Skeletal muscle satellite cell (primary cell): ENCODE results near the gene ZDBF2.
"Not testable (repeated sequence)": the region's sequence is repeated elsewhere in the genome, so short reads cannot be mapped to it uniquely, and the experiment has no call there.

ENCODE experiments used
- H3K27me3 ChIP-seq: 2 replicates; pipeline ENCODE4 v1.7.0; 2013; ENCODE audit warnings: low read length; ENCODE audit not compliant: control insufficient read depth, insufficient read depth
- H3K36me3 ChIP-seq: 2 replicates; pipeline ENCODE4 v1.7.0; 2013; ENCODE audit warnings: mild to moderate bottlenecking, control low read depth, low read length; ENCODE audit not compliant: insufficient read depth
- H3K4me1 ChIP-seq: 2 replicates; pipeline ENCODE4 v1.7.0; 2013; ENCODE audit warnings: low read length; ENCODE audit not compliant: control insufficient read depth, insufficient read depth
- H3K4me2 ChIP-seq: 2 replicates; pipeline ENCODE4 v1.7.0; 2013; ENCODE audit warnings: mild to moderate bottlenecking, low read length
- H3K4me3 ChIP-seq: 2 replicates; pipeline ENCODE4 v1.7.0; 2013; ENCODE audit warnings: low read length
- H3K9ac ChIP-seq: 2 replicates; pipeline ENCODE4 v1.7.0; 2013; ENCODE audit warnings: mild to moderate bottlenecking, low read depth, low read length, moderate library complexity
- H3K9me3 ChIP-seq: replicated peaks from 2 replicates; pipeline ENCODE4 v1.7.0; 2013; ENCODE audit warnings: mild to moderate bottlenecking, control low read depth, low read length

Gene ZDBF2

GRCh38 chr2:206287197-206287596 is 12.7 kb downstream of the ZDBF2 start:
- Histone ChIP-seq H3K4me3 (no peak overlapping the region), H3K9ac (no peak overlapping the region), H3K27me3 (no peaks in the 10 kb centered on the region)

DNA sequence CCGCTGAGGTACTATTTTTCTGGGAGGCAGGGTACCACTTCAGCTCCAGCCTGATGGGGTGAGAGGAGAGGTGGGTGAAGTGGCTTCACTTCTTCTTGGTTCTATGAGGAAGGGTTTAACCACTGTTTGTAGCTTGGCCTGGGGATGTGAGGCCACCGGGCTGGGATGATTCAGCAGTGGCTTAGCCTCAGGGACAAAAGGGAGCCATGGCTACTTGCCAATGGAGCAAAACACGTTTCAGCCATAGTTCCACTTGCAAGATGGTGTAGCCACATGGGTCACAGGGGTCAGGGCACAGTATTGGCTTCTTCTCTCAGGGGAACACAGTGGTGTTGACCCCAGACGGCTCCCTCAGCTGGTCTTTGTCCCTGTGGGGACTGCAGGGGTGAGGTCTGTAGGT is 14.9 kb downstream of the ZDBF2 start:
- Histone ChIP-seq H3K4me3 (no peak overlapping the region), H3K36me3 (peaks cover 4% of the 10 kb centered on the region), H3K9me3 (peaks cover 8% of the 10 kb centered on the region), H3K27me3 (no peaks in the 10 kb centered on the region), H3K4me2 (no peak overlapping the region), H3K4me1 (no peaks in the 10 kb centered on the region), H3K9ac (no peak overlapping the region)

More at GRCh38 chr2:206287197-206287596, 12.7 kb downstream of the ZDBF2 start:
- Histone ChIP-seq H3K4me1 (no peaks in the 10 kb centered on the region), H3K9me3 (peaks cover 8% of the 10 kb centered on the region), H3K4me2 (no peak overlapping the region), H3K36me3 (peaks cover 11% of the 10 kb centered on the region)

DNA sequence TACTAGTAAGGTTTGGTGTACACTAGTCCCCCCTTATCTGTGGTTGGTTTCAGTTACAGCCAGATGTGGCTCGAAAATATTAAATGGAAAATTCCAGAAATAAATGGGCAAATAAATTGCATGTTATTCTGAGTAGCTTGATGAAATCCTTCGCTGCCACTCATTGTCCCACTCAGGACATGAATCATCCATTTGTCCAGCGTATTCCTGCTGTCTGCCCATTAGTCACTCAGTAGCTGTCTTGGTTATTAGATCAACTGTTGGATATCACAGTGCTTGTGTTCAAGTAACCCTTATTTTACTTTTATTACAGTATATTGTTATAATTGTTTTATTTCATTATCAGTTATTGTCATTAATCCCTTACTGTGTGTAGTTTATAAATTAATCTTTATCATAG is 21.7 kb downstream of the ZDBF2 start:
- H3K9ac ChIP-seq, result no peak overlapping the region
- H3K4me1 ChIP-seq, result peaks cover 21% of the 10 kb centered on the region

GRCh38 chr2:206299608-206300007 is 25.1 kb downstream of the ZDBF2 start:
- H3K4me2 ChIP-seq, H3K9ac ChIP-seq, H3K9me3 ChIP-seq, H3K4me3 ChIP-seq, H3K27me3 ChIP-seq, H3K36me3 ChIP-seq: not testable (repeated sequence)
- H3K4me1 ChIP-seq, result peaks cover 26% of the 10 kb centered on the region

More for the DNA sequence above, 21.7 kb downstream of the ZDBF2 start:
- H3K4me3 ChIP-seq, result no peak overlapping the region
- no peaks in the 10 kb centered on the region for H3K36me3 ChIP-seq
- peak overlapping the region; percentile 54 for H3K4me2 ChIP-seq
- H3K27me3 ChIP-seq, result no peaks in the 10 kb centered on the region
- H3K9me3 ChIP-seq, result no peaks in the 10 kb centered on the region

DNA sequence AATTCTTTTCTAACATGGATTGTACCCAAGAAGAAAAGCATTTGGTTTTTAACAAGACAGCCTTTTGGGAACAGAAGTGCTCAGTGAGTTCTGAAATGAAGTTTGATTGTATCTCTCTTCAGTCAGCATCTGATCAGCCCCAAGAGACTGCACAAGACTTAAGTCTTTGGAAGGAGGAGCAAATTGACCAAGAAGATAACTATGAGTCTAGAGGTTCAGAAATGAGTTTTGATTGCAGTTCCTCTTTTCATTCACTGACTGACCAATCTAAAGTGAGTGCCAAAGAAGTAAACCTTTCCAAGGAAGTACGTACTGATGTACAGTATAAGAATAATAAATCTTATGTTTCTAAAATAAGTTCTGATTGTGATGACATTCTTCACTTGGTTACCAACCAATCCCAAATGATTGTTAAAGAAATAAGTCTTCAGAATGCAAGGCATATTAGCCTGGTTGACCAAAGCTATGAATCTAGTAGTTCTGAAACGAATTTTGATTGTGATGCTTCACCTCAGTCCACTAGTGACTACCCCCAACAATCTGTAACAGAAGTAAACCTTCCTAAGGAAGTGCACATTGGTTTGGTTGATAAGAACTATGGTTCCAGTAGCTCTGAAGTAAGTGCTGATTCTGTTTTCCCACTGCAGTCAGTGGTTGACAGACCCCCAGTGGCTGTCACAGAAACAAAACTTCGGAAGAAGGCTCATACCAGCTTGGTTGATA is 31.2 kb downstream of the ZDBF2 start:
- peaks cover 5% of the 10 kb centered on the region for H3K4me1 ChIP-seq
- no peak overlapping the region for H3K4me3 ChIP-seq
- H3K27me3 ChIP-seq, result no peaks in the 10 kb centered on the region
- H3K9me3 ChIP-seq, result no peaks in the 10 kb centered on the region
- no peak overlapping the region for H3K9ac ChIP-seq
- H3K4me2 ChIP-seq, result no peak overlapping the region
- no peaks in the 10 kb centered on the region for H3K36me3 ChIP-seq

DNA sequence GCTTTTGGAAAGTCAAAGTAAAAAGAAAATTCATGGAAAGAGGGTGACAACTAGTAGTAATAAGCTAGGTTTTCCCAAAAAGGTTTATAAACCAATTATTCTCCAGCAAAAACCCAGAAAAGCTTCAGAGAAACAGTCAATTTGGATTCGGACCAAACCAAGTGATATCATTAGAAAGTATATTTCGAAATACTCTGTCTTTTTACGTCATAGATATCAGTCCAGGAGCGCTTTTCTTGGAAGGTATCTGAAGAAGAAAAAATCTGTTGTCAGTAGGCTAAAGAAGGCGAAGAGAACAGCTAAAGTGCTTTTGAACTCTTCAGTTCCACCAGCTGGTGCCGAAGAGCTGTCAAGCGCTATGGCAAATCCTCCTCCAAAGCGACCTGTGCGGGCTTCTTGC is 36.6 kb downstream of the ZDBF2 start:
- no peaks in the 10 kb centered on the region for H3K9me3 ChIP-seq
- no peak overlapping the region for H3K4me3 ChIP-seq
- H3K9ac ChIP-seq, result no peak overlapping the region
- no peaks in the 10 kb centered on the region for H3K27me3 ChIP-seq
- H3K4me1 ChIP-seq, result no peaks in the 10 kb centered on the region
- H3K4me2 ChIP-seq, result no peak overlapping the region
- no peaks in the 10 kb centered on the region for H3K36me3 ChIP-seq

GRCh38 chr2:206316141-206316540 is 41.7 kb downstream of the ZDBF2 start:
- Histone ChIP-seq H3K36me3 (no peaks in the 10 kb centered on the region), H3K9ac (no peak overlapping the region), H3K9me3 (peaks cover 3% of the 10 kb centered on the region), H3K4me1 (no peaks in the 10 kb centered on the region), H3K4me3 (no peak overlapping the region), H3K27me3 (no peaks in the 10 kb centered on the region), H3K4me2 (no peak overlapping the region)

DNA sequence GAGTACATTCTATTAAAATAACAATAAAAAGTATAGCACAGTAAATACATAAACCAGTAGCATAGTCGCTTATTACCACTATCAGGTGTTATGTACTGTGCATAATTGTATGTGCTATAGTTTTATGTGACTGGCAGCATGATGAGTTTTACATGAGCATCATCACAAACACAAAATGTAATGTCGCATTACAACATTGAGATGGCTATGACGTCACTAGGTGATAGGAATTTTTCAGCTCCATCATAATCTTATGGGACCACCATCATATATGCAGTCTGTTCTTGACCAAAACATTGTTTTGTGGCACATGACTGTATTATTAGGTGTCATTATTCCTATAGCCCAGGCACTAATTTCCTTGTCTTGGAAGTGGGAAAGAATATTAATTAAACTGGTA is 48.6 kb downstream of the ZDBF2 start:
- no peaks in the 10 kb centered on the region for H3K4me1 ChIP-seq
- H3K4me2 ChIP-seq, result no peak overlapping the region
- no peak overlapping the region for H3K4me3 ChIP-seq
- no peaks in the 10 kb centered on the region for H3K36me3 ChIP-seq
- H3K9ac ChIP-seq, result no peak overlapping the region
- H3K27me3 ChIP-seq, result no peaks in the 10 kb centered on the region
- H3K9me3 ChIP-seq, result peaks cover 3% of the 10 kb centered on the region

- Histone ChIP-seq H3K4me3 (no peak overlapping the region), H3K4me2 (no peak overlapping the region), H3K36me3 (no peaks in the 10 kb centered on the region), H3K9ac (no peak overlapping the region), H3K9me3 (peaks cover 3% of the 10 kb centered on the region), H3K27me3 (no peaks in the 10 kb centered on the region), H3K4me1 (no peaks in the 10 kb centered on the region)
Measured at GRCh38 chr2:206323486-206323885, 49.0 kb downstream of the ZDBF2 start.

GRCh38 chr2:206324869-206325268 is 50.4 kb downstream of the ZDBF2 start:
- H3K27me3 ChIP-seq, result no peaks in the 10 kb centered on the region
- H3K4me3 ChIP-seq, result no peak overlapping the region
- H3K36me3 ChIP-seq, result no peaks in the 10 kb centered on the region
- no peaks in the 10 kb centered on the region for H3K9me3 ChIP-seq
- no peak overlapping the region for H3K9ac ChIP-seq
- no peaks in the 10 kb centered on the region for H3K4me1 ChIP-seq
- H3K4me2 ChIP-seq, result no peak overlapping the region

GRCh38 chr2:206328974-206329373 is 54.5 kb downstream of the ZDBF2 start:
- Histone ChIP-seq H3K27me3 (no peaks in the 10 kb centered on the region), H3K4me3 (no peak overlapping the region), H3K9me3 (no peaks in the 10 kb centered on the region), H3K36me3 (no peaks in the 10 kb centered on the region), H3K9ac (no peak overlapping the region), H3K4me1 (no peaks in the 10 kb centered on the region), H3K4me2 (no peak overlapping the region)

GRCh38 chr2:206336861-206337260 is 62.4 kb downstream of the ZDBF2 start:
- Histone ChIP-seq H3K27me3 (peaks cover 4% of the 10 kb centered on the region), H3K9ac (no peak overlapping the region), H3K4me1 (no peaks in the 10 kb centered on the region), H3K9me3 (no peaks in the 10 kb centered on the region), H3K36me3 (no peaks in the 10 kb centered on the region), H3K4me3 (no peak overlapping the region), H3K4me2 (no peak overlapping the region)
